Left forelimb (tissue), 1 donor: ENCODE measurements around the gene B3GALT6.
"Not testable (repeated sequence)": the region's sequence is repeated elsewhere in the genome, so short reads cannot be mapped to it uniquely, and the experiment has no call there.

Experiments
- DNase-seq: peaks from one replicate; pipeline ENCODE4 v3.0.0-alpha.2; 2018; ENCODE audit warnings: low spot score

The B3GALT6 gene

DNA sequence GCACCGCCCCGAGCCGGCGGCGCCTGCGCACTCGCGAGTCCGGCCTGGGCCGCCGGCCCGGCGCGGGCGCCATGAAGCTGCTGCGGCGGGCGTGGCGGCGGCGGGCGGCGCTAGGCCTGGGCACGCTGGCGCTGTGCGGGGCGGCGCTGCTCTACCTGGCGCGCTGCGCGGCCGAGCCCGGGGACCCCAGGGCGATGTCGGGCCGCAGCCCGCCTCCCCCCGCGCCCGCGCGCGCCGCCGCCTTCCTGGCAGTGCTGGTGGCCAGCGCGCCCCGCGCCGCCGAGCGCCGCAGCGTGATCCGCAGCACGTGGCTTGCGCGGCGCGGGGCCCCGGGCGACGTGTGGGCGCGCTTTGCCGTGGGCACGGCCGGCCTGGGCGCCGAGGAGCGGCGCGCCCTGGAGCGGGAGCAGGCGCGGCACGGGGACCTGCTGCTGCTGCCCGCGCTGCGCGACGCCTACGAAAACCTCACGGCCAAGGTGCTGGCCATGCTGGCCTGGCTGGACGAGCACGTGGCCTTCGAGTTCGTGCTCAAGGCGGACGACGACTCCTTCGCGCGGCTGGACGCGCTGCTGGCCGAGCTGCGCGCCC is at the start of gene B3GALT6:
TSS of gene B3GALT6 (plus strand) at position 30 of the 588 bp plus-strand sequence. CDS start at position 72, 42 bp downstream.
- DNase-seq, result no peak

DNA sequence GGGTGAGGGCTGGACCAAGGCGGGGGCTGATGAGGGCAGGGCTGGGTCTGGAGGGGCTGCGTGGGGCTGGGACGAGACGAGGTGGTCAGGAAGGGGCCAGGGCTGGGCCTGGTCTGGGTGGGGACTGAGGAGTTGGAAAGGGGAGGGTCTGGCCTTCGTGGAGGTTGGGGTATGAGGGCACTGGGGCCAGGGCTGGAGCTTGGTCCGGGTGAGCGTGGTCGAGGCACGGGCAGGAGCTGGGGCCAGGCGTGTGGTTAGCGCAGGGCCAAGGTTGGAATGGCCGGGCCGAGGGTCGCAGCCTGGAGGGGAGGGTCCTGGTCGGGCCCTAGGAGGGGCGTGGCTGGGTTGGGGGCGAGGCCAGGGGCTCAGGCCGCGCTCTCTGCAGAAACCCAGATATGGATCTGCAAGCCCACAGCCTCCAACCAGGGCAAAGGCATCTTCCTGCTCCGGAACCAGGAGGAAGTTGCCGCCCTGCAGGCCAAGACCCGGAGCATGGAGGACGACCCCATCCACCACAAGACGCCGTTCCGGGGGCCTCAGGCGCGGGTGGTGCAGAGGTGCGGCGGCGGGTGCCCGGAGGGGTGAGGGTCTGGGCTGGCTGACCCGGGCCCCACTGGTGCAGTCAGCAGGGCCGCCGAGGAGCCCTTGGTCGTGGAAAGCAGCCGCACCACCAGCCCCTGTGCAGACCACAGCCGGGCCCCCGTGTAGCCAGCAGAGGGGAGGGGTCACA is 49.4 kb upstream of the B3GALT6 start:
- no peak for DNase-seq

DNA sequence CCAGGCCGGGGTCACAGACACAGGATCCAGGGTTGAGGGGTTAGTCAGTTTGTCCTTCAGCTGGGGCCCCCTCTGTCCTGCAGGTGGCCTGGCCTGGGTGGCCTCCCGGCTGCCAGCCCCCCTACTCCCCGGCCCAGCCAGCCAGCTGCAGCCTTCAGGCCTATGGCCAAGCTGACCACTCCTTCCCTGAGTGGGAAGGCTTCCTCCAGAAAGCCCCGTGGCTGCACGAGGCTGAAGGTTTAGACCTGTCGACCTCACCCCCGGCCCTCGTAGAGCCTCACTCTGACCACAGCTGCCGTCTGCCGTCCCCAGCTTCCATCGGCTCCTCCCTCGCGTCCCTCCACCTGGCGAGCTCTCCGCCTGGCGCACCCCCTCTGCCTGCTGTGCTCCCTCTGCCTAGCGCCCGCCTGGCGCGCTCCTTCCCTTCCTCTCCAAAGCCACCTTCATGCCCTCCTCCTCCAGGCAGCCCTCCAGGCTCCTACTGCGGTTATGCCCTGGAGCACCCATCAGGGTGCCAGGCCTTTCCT is 48.8 kb upstream of the B3GALT6 start:
- DNase-seq, result no peak

DNA sequence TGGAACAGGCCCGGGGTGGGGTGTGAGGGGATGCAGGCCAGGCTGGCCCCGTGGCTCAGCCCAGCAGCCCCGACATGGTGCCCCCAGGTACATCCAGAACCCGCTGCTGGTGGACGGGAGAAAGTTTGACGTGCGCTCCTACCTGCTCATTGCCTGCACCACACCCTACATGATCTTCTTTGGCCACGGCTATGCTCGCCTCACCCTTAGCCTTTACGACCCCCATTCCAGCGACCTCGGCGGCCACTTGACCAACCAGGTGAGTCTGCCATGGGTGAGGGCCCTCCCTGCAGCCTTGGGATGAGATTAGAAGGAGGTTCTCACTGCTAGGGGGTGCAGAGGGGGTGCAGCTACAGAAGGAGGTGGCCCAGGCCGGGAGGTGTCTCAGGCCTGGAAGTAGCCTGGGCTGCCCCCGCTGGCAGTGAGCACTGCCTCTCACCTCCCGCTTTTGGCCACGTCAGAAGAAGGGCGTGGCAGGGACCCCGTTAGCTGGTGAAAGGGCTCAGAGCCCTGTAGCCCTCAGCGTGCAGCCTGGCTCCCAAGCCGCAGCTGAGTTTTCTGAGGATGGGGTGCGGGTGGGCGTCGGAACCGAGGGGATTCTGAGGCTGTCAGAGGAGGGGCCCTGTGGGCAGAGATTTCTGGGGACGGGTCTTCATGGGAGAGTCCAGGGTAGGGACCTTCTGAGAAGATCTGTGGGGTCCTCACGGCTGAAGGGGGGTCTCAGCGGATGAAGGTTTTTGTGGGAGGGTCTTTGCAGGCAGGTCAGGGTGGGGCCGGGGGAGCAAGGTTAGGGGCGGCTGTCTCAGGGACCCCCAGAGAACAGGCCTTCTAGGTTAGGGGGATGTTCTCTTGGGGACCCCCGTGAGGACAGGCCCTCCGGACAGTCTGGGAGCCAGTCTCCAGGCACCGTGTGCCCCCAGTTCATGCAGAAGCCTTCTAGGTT is 47.9 kb upstream of the B3GALT6 start:
- no peak for DNase-seq

DNA sequence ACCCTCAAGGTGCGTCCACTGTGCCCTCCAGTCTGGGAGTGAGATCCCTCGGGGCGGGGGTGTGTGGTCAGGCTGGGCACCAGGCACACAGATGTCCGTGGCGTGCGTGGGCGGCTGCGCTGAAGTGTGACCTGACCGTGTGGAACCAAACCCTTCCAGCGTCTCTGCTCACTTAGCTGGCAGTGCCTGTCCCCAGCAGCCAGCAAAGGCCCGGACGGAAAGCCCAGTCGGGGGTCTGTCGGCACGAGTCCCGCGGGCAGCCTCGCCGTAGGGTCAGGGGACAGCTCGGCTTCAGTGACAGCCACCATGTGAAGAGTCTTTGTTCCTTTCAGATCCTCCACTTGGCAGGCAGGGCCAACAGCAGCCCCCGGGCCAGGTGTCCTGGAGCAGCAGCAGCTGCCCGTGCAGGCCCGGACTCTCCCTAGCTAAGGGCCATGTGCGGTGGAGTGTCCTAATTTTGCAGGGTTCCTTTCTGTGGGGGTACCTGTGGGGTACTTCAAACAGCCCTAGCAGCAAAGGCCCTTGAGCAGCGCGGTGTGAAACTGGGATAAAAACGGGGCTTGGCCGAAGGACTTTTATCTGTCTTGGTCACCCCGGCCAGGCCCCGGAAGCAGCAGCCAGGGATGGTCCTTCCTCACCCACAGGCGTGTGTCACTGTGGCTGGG is 46.8 kb upstream of the B3GALT6 start:
- DNase-seq, result no peak

DNA sequence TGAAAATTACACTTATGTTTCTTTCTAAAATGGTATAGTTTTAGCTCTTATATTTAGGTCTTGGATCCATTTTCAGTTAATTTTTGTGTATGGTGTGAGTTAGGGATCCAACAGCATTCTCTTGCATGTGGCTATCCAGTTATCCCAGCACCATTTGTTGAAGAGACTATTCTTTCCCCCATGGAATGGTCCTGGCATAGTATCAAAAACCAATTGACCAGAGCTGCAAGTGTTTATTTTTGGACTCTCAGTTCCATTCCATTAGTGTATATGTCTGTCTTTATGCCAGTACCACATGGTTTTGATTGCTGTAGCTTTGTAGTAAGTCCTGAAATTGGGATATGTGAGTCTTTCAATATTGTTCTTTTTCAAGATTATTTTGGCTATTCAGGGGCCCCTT is 44.1 kb upstream of the B3GALT6 start:
- DNase-seq, result no peak

DNA sequence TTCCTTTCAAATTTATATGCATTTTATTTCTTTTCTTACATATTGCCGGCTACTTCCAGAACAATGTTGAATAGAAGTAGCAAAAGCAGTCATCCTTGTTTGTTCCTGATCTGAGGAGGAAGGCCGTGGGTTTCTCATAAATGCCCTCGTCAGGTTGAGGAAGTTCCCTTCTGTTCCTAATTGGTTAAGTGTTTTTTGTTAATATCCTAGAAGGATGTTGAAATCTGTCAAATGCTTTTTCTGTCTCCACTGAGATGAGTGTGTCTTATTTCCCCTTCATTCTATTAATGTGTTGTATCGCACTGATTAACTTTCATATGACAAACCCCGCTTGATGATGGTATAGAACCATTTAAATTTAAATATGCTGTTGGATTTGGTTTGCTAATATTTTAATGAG is 42.9 kb upstream of the B3GALT6 start:
- no peak for DNase-seq

DNA sequence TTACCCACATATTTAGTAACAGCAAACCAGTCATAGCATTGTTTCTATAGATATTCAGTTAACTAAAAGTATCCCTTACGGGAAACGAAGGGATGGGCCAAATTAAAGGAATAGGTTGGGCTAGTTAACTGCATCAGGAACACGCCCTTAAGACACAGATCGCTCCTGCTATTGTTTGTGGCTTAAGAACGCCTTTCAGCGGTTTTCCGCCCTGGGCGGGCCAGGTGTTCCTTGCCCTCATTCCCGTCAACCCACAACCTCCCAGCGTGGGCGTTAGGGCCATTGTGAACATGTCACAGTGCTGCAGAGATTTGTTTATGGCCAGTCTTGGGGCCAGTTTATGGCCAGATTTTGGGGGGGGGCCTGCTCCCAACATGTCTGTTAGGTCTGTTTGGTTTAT is 40.3 kb upstream of the B3GALT6 start:
- no peak for DNase-seq

DNA sequence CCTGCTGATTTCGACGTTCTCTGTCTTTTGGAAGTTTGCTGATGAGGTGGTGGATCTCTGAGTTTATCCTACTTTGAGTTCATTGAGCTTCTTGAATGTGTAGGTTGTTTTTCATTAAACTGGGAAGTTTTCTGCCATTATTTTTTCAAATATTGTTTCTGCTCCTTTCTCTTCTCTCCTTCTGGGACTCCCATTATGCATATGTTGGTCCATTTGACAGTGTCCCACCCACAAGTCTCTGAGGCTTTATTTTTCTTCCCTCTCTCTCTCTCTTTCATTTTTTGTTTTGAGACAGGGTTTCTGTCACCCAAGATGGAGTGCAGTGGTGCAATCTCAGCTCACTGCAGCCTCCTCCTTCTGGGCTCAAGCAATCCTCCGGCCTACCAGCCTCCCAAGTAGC is 37.3 kb upstream of the B3GALT6 start:
- no peak for DNase-seq

DNA sequence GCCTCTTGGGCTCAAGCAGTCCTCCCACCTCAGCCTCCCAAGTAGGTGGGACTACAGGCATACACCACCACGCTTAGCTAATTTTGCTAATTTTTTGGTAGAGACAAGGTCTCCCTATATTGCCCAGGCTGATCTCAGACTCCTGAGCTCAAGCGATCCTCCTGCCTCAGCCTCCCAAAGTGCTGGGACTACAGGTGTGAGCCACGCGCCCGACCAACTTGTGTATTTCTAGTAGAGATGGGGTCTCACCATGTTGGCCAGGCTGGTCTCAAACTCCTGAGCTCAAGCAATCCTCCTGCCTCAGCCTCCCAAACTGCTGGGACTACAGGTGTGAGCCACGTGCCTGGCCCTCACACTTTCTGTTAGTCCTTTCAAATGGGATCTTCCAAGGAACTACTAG is 36.3 kb upstream of the B3GALT6 start:
- not testable (repeated sequence) for DNase-seq

DNA sequence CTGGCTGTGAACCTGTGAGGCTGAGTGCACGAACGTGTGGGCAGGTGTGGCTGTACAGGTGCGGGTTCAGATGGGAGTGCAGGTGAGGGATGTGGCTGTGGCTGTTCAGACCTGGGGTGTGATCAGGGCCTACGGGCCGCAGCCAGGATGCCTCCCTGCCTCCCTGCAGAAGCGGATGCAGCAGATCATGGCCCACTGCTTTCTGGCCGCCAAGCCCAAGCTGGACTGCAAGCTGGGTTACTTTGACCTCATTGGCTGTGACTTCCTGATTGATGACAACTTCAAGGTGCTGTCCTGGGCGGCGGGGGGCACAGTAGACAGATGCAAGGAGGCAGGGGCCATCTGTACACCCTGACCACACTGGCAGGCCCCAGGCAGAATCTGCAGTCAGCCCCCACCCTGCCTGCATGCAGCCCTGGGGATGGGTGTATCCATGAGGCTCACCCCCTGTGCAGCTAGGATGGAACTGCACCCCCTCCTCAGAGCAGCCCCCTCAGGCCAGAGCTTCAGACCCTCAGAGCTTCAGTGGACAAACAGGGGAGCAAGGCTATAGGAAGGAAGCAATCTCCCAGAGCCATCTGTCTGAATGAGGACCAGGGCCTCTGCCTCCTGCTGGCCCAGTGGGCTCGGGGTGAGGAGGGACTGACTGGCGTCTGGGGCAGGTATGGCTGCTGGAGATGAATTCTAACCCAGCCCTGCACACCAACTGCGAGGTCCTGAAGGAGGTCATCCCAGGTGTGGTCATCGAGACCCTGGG is 35.4 kb upstream of the B3GALT6 start:
- DNase-seq, result no peak

DNA sequence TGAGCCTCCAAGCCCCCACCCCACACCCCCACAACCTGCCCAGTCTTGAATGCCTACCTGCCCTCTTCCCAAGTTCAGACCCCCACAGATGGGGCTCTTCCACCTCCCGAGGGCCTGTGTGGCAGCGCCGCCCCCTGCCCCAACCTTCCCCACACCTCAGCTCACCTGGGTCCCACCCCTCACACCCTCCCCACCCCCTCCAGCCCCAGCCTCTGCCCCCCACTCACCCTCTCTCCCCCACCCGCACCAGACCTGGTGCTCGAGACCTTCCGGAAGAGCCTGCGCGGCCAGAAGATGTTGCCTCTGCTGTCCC is 34.9 kb upstream of the B3GALT6 start:
- DNase-seq, result no peak

DNA sequence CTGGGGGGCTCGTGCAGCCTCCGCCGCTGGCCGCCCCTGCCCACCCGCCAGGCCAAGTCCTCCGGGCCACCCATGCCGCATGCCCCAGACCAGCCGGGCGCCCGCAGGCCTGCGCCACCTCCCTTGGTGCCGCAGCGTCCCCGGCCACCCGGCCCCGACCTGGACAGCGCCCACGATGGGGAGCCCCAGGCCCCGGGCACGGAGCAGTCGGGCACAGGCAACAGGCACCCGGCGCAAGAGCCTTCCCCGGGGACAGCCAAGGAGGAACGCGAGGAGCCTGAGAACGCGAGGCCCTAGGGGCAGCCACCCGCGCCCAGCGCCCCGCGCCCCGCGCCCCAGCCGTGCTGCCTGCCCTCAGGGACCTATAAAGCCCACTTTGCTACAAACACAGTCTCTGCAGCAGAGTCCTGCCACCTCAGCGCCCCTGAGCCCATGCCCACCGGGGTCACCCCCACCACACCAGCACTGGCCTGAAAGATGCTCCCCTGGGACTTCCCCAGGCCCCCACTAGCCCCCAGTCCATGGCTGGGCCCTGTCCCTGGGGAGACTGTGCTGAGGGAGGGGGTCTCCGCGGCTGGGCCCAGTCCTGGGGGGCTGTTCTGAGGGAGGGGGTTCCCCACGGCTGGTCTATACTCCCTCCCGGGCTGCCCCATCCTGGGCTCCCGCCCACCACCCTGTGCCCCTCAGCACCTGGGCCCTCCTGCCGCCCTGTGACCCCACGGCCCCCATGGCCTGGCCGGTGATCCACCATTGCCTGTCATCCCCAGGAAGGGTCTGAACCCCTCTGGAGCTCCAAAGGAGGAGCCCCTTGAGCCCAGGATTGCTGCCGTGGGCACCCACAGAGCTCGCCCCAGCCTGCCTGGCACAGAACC is 34.2 kb upstream of the B3GALT6 start:
- no peak for DNase-seq

DNA sequence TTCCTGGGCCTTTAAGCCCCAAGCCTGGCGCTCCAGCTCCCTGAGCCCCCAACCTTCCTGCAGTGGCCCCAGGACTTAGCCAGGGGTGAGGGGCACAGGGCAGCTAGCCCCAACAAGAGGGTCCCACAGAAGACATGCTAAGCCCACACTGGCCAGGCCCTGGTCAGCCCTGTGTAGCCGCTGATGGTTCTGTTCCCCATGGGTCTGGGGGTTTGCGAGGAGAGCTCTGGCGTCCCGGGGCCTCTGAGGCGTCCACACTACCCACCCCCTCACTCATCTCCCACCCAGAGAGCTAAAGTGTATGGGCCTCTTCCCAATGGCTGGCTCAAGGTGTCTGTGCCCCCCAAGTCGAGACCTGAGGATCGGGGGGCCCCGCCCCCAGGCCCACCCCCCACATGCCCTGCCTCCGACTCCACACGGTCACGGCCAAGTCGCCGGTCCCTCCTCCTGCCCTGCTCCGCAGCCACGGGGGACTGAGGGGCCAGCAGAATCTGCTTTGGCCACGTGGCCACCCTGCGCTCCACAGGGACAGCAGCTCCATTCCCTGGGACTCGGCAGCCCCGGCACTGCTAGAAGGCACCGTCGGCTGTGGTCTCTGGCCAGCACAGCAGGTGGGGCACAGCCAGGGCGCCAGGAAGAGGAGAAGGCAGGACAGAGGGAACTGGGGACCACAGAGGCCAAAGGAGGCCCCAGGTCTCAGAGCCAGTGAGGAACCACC is 33.5 kb upstream of the B3GALT6 start:
- no peak for DNase-seq

DNA sequence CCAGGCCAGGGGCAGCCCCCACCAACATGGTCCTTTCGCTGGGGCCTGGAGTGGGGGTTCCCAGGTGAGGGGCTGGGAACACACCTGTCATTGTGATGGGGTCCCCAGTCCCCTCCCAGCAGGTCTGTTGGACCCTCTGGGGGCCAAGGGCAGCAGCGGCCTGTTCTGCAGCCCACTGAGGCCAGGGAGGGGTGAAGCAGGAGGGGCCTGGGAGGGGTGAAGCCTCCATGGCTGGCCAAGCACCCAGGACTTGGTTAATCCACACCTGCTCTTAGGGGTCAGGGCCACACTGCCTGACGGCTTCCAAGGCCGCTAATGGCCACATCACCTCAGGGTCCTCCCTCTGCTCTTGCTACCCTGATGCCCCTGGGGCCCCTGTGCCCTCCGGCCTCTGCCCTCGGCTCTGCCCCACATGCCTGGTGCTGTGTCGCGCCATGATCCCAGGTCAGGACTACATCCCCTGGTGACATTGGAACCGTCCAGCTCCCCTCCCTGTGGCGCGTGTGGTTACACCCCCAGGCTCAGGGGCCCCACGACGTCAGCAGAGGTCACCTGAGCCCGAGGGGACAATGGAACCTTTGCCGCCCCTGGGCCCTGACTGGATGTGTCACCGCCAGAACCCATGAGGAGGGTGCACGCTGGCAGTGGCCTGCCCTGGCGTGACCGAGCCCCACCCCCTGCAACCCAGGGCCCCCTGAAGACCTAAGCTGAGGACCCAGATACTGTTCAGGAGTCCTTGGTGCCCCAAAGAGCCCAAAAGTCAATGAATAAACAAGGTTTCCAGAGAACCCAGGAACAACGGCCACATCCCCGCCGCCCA is 32.7 kb upstream of the B3GALT6 start:
- no peak for DNase-seq

DNA sequence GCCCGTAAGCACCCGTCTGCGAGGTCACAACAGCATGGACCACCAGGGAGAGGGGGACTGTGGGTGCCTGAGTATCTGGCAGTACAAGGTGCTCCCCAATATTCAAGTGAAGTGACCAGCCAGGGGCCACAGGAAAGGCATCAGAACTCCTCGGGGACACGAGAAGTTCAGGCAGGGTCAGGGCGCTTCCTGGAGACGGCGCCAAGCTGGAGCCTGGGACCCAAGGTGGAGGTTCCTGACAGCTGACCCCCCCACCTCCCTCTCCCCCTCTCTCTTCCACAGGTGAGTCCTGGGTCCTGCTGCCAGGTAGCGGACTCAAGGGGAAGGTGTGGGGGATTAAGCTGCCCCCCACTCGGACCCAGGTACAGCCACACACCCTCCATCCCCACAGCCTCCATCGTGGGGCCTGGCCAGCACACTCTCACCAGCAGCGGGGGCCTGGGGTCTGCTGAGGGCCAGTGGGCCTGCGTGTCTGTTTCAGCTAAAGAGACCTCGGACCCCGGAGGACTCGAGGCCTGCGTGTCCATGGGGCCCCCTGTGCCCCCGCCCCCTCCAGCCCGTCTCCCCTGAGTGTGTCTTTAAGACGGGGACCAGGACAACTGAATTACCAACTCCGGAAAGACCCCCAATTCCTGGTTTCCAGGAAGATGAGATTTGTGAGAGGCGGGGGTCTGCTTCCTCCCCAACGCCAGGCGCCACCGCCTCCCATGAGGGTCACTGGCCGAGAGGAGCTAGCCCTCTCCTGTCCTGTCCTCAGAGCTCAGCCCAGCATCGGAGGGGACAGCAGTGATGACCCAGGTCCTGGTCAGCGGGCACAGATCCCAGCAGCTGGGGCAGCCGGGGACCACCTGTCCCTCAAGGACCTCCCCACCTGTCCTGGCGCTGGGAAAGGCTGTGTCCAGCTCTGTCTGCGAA is 31.8 kb upstream of the B3GALT6 start:
- no peak for DNase-seq

DNA sequence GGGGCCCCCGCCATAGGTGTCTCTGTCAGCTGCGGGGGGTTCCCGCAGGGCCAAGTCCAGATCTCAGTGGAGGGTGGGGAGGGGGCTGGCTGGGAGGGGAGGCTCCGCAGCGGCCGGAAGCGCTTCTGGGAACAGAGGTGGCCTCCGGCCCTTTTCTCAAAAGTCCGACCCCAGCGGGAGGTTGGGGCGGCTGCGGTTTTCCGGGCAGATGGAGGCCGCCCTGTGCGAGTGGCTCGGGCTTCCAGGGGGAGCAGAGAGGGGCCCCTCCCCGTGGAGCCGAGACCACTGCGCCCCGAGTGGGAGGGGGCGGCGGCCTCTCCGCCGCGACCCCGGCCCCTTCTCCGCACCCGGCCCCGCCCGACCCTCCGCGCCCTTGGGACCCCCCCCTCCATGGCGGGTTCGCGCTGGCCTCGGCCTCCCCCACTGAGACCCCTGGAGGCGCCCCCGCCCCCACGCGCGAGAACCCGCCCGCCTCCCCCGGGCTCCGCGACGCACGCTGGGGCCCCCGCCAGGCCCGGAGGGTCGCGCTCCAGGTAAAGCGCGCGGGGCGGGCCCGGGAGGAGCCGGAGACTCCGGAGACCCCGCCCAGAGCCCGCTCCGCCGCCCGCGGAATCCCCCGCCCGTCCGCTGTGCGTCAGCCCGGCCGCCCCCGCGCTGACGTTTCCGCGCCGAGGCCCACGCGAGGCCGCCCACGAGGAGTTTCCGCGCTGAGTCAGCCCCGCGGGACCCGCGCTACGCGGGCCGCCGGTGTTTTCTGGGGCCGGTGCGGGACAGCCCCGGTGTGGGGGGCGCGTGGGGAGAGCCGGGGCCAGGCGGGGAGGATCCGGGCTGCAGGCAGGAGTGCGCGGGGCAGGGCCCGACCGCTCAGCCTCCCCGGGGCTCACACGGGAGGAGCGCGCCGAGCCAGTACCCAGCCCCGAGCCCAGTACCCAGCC is 30.9 kb upstream of the B3GALT6 start:
- DNase-seq, result no peak
